Kidney epithelial cell (primary cell): ENCODE measurements around the gene RP2. TPM values are rescaled to one million over a fixed set of nuclear protein-coding genes. Genes with fewer than 3 reads are reported as not detected.

ENCODE experiments used
- DNase-seq: peaks from one replicate; pipeline ENCODE4 v3.0.0-alpha.2; 2010; ENCODE audit warnings: low read depth
- H3K27me3 ChIP-seq: 2 replicates; pipeline ENCODE4 v1.6.0; 2011; ENCODE audit warnings: low read length; ENCODE audit not compliant: control insufficient read depth, insufficient read depth
- H3K36me3 ChIP-seq: 2 replicates; pipeline ENCODE4 v1.5.1; 2011; ENCODE audit warnings: low read length; ENCODE audit not compliant: control insufficient read depth, insufficient read depth
- H3K4me3 ChIP-seq: 2 replicates; pipeline ENCODE4 v1.5.1; 2011; ENCODE audit warnings: low read depth, mild to moderate bottlenecking, control low read depth, low read length
- total RNA-seq: library from RNA; depleted of rRNA; stranded (reverse); fragments of >200 nt; gene quantifications from 2 replicates; pipeline ENCODE4 v1.2.3, GENCODE V29; 2015
- TF ChIP-seq, protein P1 (sequence below): IDR thresholded peaks from 2 replicates; pipeline ENCODE4 v1.5.1; 2011; ENCODE audit warnings: mild to moderate bottlenecking, moderate library complexity, low read length, control low read depth, inconsistent platforms; ENCODE audit not compliant: insufficient read depth, poor library complexity, severe bottlenecking

The RP2 gene
- total RNA-seq, 1 donor from 2014 or later, result 15.6 TPM

DNA sequence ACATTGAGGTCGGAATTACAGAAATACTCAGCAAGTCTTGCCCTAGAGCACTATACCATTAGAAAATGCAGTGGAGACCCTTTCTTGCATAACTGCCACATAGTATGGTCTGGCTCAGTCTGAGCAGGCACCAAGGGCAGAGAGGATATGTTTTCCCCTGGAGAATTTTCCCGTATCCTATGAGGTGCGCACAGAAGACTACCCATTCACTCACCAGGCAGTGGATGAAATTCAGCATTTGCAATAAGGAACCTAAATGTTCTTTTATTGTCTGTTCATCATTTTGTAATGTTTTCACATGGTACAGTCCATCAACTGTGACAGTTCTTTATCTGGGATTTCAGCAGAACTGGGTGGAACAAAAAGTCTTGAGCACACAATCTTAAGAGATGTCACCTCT lies 90.9 kb downstream of the RP2 start:
- no peak overlapping the region for H3K4me3 ChIP-seq
- TF ChIP-seq, protein P1, sequence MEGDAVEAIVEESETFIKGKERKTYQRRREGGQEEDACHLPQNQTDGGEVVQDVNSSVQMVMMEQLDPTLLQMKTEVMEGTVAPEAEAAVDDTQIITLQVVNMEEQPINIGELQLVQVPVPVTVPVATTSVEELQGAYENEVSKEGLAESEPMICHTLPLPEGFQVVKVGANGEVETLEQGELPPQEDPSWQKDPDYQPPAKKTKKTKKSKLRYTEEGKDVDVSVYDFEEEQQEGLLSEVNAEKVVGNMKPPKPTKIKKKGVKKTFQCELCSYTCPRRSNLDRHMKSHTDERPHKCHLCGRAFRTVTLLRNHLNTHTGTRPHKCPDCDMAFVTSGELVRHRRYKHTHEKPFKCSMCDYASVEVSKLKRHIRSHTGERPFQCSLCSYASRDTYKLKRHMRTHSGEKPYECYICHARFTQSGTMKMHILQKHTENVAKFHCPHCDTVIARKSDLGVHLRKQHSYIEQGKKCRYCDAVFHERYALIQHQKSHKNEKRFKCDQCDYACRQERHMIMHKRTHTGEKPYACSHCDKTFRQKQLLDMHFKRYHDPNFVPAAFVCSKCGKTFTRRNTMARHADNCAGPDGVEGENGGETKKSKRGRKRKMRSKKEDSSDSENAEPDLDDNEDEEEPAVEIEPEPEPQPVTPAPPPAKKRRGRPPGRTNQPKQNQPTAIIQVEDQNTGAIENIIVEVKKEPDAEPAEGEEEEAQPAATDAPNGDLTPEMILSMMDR, result no peak
- H3K27me3 ChIP-seq, result no peaks in the 10 kb centered on the region
- no peak for DNase-seq
- H3K36me3 ChIP-seq, result no peaks in the 10 kb centered on the region

DNA sequence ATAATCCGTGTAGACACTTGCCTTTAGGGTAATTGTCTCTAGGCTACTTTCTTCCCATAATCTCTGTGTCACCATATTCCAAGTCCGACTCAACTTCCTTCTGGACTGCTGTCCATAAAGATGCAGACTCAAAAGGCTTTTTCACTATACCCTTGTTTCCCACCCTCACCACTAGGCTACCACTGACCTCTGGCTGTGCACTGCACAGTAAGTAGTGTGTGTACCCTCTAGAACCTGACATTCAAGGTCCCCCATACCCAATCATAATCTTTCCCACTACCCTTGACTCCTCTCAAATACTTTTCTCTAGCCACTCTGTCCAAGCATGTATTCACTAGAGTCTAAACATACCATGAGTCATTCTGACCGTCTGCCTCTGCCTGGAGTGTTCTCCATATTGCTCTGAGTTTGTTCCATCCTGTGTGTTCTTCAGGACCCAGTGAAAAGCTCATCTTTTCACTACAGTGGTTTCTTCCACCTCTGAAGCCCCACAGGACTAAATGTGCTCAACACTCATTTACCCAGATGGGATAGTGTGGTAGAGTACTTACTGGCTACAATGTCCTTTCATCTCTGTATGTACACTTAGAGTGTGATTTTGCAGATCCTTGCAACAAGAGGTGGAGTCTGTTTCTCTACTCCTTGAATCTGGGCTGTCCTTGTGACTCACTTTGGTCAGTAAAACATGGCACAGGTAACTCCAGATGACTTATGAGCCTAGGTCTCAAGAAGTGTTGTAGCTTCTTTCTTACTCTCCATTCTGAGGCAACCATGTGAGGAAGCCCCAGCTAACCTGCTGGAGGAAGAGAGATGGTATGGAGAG lies 92.8 kb downstream of the RP2 start:
- peak; percentile 14 for DNase-seq
- Histone ChIP-seq H3K27me3 (no peaks in the 10 kb centered on the region), H3K36me3 (no peaks in the 10 kb centered on the region), H3K4me3 (no peak overlapping the region)
- TF ChIP-seq, protein P1, result no peak

Other genes with a start within 250 kb of the RP2 start
- 9.8 and 12.3 TPM in 2 replicates for gene SLC9A7, start 77.9 kb upstream of the RP2 start, total RNA-seq
- gene JADE3, start 75.4 kb downstream of the RP2 start, total RNA-seq, result 9.4 and 11.2 TPM in 2 replicates
- gene RGN, start 241.4 kb downstream of the RP2 start, total RNA-seq, result 1.8 and 4.4 TPM in 2 replicates